GM10847 (cell line): ENCODE measurements around the gene PTPRCAP.

Experiments
- POLR2A ChIP-seq: IDR thresholded peaks from 2 replicates; pipeline ENCODE4 v1.6.1; 2011; ENCODE audit not compliant: insufficient read length; ENCODE audit errors: extremely low read depth

PTPRCAP gene

GRCh38 chr11:67389477-67389876, 48.0 kb downstream of the PTPRCAP start:
- no peak for TF ChIP-seq POLR2A

GRCh38 chr11:67387518-67387917, 50.0 kb downstream of the PTPRCAP start:
- TF ChIP-seq POLR2A, result no peak

GRCh38 chr11:67387069-67387468, 50.4 kb downstream of the PTPRCAP start:
- no peak for TF ChIP-seq POLR2A
